SH-SY5Y (cell line): ENCODE results near the gene SLC22A15.

ENCODE experiments used
- GATA2 ChIP-seq: IDR thresholded peaks from 2 replicates; pipeline ENCODE4 v1.6.1; 2011; ENCODE audit warnings: mild to moderate bottlenecking, low read depth, low read length
- GATA3 ChIP-seq: IDR thresholded peaks from 2 replicates; pipeline ENCODE4 v1.6.1; 2011; ENCODE audit warnings: low read depth, mild to moderate bottlenecking, low read length, moderate library complexity

DNA sequence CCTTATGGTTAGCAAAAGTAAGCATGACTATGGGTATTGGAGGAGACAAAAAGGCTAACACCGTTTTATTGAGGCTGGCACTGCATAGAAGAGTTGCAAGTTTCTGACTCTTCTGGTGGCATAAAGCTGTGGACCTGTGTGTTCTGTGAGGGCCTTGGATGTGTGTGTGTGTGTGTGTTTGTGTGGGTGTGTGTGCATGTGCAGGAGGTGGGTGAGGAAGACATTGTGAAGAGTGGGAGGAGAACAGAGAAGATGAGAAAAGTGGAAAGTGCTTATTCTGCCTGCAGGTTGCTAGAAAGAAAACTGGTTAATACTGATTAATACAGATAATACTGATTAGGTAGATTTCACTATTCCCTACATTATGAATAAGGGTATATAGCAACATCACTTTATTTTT is 12.6 kb downstream of the SLC22A15 start:
- TF ChIP-seq GATA2 (no peak), GATA3 (no peak)
